ENCODE measurements around the gene BCL2L12. TPM values are rescaled to one million over a fixed set of nuclear protein-coding genes. Genes with fewer than 3 reads are reported as not detected.

BCL2L12 gene
- total and polyA plus RNA-seq, 2 of the 13 experiments (the other 11 are each of a cell fraction or from before 2014, with no cell fraction given): 26.8 to 40.8 TPM

DNA sequence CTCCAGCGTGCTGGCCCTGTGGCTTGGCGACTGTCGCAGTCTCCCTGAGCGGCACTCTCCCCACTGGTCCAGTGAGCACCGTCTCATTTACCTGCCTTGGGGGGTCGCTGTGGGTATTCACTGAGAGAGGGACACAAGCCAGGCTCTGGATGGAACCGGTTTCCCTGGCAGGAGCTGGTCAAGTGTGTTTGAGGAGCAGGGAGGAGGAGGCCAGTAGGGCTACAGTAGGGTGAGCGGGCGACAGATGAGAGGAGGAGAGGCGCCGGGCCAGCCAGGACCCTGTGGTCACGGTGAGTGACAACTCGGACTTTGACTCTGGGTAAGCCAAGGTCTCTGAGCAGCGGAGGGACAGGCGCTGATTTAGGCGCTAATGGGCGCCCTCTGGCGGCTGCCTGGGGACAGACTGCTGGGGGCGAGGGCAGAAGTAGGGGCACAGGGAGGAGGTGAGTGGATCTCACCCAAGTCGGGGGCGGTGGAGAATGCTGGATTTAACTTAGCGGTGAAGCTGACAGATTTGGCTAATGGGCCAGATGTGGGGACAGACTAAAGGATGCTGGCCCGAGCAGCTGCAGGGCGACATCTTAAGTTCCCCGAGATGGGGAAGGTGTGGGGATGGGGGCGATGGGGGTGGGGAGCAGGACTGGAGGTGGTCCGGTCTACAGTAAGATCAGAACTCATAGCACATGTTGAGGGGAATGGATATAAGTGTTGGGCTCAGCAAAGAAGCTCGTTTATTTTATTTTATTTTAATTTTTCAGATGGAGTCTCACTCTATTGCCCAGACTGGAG is 6.6 kb downstream of the BCL2L12 start (continued):
- TF ChIP-seq, protein P1, sequence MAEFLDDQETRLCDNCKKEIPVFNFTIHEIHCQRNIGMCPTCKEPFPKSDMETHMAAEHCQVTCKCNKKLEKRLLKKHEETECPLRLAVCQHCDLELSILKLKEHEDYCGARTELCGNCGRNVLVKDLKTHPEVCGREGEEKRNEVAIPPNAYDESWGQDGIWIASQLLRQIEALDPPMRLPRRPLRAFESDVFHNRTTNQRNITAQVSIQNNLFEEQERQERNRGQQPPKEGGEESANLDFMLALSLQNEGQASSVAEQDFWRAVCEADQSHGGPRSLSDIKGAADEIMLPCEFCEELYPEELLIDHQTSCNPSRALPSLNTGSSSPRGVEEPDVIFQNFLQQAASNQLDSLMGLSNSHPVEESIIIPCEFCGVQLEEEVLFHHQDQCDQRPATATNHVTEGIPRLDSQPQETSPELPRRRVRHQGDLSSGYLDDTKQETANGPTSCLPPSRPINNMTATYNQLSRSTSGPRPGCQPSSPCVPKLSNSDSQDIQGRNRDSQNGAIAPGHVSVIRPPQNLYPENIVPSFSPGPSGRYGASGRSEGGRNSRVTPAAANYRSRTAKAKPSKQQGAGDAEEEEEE (CRISPR knock-in tag; IDR thresholded peaks at IDR 0.05; ENCODE audit: borderline replicate concordance): no peak
- TF ChIP-seq, protein P2, sequence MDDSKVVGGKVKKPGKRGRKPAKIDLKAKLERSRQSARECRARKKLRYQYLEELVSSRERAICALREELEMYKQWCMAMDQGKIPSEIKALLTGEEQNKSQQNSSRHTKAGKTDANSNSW (CRISPR knock-in tag; IDR thresholded peaks at IDR 0.05; ENCODE audit: borderline replicate concordance): no peak
- TF ChIP-seq EED (CRISPR knock-in tag; IDR thresholded peaks at IDR 0.05) (no peak), ZNF326 (CRISPR knock-in tag; IDR thresholded peaks at IDR 0.05; ENCODE audit: borderline replicate concordance) (no peak), HOXA3 (CRISPR knock-in tag; IDR thresholded peaks at IDR 0.05) (peak; percentile 69; the same call in 1 of the 2 replicates), PHF20 (CRISPR knock-in tag; IDR thresholded peaks at IDR 0.05) (no peak; the same call in 1 of the 2 replicates), NR2F2 (IDR thresholded peaks at IDR 0.05; ENCODE audit: borderline replicate concordance, low read depth) (no peak), ZNF292 (CRISPR knock-in tag; IDR thresholded peaks at IDR 0.05; ENCODE audit: borderline replicate concordance, low read depth) (no peak), NFIB (CRISPR knock-in tag; IDR thresholded peaks at IDR 0.05; ENCODE audit: borderline replicate concordance) (no peak), BRD4 (CRISPR knock-in tag; IDR thresholded peaks at IDR 0.05) (no peak), FOXP1 (IDR thresholded peaks at IDR 0.05) (no peak), FOXP1 (CRISPR knock-in tag; IDR thresholded peaks at IDR 0.05) (no peak), ZNF563 (CRISPR knock-in tag; IDR thresholded peaks at IDR 0.05) (no peak), SETDB1 (CRISPR knock-in tag; IDR thresholded peaks at IDR 0.05; ENCODE audit: borderline replicate concordance) (no peak), ZNF451 (CRISPR knock-in tag; IDR thresholded peaks at IDR 0.05) (0 out of 2 replicates have a peak, but pooled peaks have one; percentile 58), SIN3B (IDR thresholded peaks at IDR 0.05; ENCODE audit: low read length) (no peak), MAZ (IDR thresholded peaks at IDR 0.05; ENCODE audit: borderline replicate concordance, low read depth, low read length) (peak; percentile 88; the same call in 1 of the 2 replicates), MAZ (CRISPR knock-in tag; IDR thresholded peaks at IDR 0.05; ENCODE audit: low read depth) (peak; percentile 82), ZNF776 (CRISPR knock-in tag; IDR thresholded peaks at IDR 0.05) (0 out of 2 replicates have a peak, but pooled peaks have one; percentile 71)
- TF ChIP-seq, protein P3, sequence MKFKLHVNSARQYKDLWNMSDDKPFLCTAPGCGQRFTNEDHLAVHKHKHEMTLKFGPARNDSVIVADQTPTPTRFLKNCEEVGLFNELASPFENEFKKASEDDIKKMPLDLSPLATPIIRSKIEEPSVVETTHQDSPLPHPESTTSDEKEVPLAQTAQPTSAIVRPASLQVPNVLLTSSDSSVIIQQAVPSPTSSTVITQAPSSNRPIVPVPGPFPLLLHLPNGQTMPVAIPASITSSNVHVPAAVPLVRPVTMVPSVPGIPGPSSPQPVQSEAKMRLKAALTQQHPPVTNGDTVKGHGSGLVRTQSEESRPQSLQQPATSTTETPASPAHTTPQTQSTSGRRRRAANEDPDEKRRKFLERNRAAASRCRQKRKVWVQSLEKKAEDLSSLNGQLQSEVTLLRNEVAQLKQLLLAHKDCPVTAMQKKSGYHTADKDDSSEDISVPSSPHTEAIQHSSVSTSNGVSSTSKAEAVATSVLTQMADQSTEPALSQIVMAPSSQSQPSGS (CRISPR knock-in tag; IDR thresholded peaks at IDR 0.05): 0 out of 2 replicates have a peak, but pooled peaks have one; percentile 39
- TF ChIP-seq, protein P4, sequence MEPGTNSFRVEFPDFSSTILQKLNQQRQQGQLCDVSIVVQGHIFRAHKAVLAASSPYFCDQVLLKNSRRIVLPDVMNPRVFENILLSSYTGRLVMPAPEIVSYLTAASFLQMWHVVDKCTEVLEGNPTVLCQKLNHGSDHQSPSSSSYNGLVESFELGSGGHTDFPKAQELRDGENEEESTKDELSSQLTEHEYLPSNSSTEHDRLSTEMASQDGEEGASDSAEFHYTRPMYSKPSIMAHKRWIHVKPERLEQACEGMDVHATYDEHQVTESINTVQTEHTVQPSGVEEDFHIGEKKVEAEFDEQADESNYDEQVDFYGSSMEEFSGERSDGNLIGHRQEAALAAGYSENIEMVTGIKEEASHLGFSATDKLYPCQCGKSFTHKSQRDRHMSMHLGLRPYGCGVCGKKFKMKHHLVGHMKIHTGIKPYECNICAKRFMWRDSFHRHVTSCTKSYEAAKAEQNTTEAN (CRISPR knock-in tag; conservative IDR thresholded peaks at IDR 0.05): 0 out of 2 replicates have a peak, but pooled peaks have one; percentile 33
- TF ChIP-seq, protein P5, sequence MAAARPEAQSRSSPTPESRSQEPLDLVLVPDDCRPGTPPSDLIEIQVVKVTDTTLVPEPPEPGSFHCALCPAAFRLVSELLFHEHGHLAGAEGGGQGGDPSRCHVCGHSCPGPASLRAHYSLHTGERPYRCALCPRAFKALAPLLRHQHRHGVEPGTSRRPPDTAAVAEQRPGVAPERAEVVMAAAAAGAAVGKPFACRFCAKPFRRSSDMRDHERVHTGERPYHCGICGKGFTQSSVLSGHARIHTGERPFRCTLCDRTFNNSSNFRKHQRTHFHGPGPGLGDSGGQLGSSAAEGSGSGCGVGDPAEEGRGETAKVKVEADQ (CRISPR knock-in tag; IDR thresholded peaks at IDR 0.05; ENCODE audit: borderline replicate concordance): peak; percentile 92; the same call in 1 of the 2 replicates
- TF ChIP-seq, protein P6, sequence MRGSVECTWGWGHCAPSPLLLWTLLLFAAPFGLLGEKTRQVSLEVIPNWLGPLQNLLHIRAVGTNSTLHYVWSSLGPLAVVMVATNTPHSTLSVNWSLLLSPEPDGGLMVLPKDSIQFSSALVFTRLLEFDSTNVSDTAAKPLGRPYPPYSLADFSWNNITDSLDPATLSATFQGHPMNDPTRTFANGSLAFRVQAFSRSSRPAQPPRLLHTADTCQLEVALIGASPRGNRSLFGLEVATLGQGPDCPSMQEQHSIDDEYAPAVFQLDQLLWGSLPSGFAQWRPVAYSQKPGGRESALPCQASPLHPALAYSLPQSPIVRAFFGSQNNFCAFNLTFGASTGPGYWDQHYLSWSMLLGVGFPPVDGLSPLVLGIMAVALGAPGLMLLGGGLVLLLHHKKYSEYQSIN (CRISPR knock-in tag; IDR thresholded peaks at IDR 0.05; ENCODE audit: borderline replicate concordance): no peak

Measured in HepG2 (cell line).